Spleen (tissue), 11 donors: ENCODE data around the gene PACS2. TPM values are rescaled to one million over a fixed set of nuclear protein-coding genes. Genes with fewer than 3 reads are reported as not detected.

Experiments
- DNase-seq: peaks from one replicate; pipeline ENCODE4 v3.0.0-alpha.2; 2020
- H3K27ac ChIP-seq, 8 donors: fragments of 200-600 bp; sonication (generic) in 7 of 8; 1 replicate in 4 of 8; 2 replicates in 4 of 8; pipeline versions ENCODE4 v1.5.0 to v1.8.0; 2016 to 2021; ENCODE audit warnings: inconsistent platforms in 4 of 8, mild to moderate bottlenecking in 4 of 8, moderate library complexity in 1 of 8
- H3K27me3 ChIP-seq, 7 donors: fragments of 200-600 bp; sonication (generic) in 6 of 7; replicated peaks in 1 of 7; 1 replicate in 4 of 7; 2 replicates in 3 of 7; pipeline versions ENCODE4 v1.5.0 to v1.8.0; 2016 to 2021; ENCODE audit warnings: inconsistent platforms in 3 of 7, mild to moderate bottlenecking in 1 of 7
- H3K36me3 ChIP-seq, 6 donors: fragments of 200-600 bp; sonication (generic) in 5 of 6; 1 replicate in 4 of 6; 2 replicates in 2 of 6; pipeline versions ENCODE4 v1.5.0 to v1.8.0; 2016 to 2021; ENCODE audit warnings: inconsistent platforms in 2 of 6
- H3K4me1 ChIP-seq, 6 donors: fragments of 200-600 bp; sonication (generic) in 5 of 6; 1 replicate in 3 of 6; 2 replicates in 3 of 6; pipeline versions ENCODE4 v1.5.0 to v1.8.0; 2016 to 2021; ENCODE audit warnings: inconsistent platforms in 3 of 6
- H3K4me3 ChIP-seq, 8 donors: fragments of 200-600 bp; sonication (generic) in 7 of 8; 1 replicate in 4 of 8; 2 replicates in 4 of 8; pipeline versions ENCODE4 v1.5.0 to v1.8.0; 2016 to 2021; ENCODE audit warnings: inconsistent platforms in 4 of 8, mild to moderate bottlenecking in 4 of 8, moderate library complexity in 2 of 8
- H3K9me3 ChIP-seq, 8 donors: fragments of 200-600 bp; sonication (generic) in 7 of 8; 1 replicate in 4 of 8; 2 replicates in 4 of 8; pipeline versions ENCODE4 v1.5.0 to v1.8.0; 2016 to 2021; ENCODE audit warnings: inconsistent platforms in 4 of 8
- POLR2A ChIP-seq, 3 donors: fragments of 450-650 bp; IDR thresholded peaks; one replicate each; pipeline ENCODE4 v1.5.1; 2017; ENCODE audit warnings: antibody characterized with exemption in 3 of 3, mild to moderate bottlenecking in 1 of 3
- POLR2AphosphoS5 ChIP-seq, 3 donors: sonication (generic); formaldehyde crosslinking; IDR thresholded peaks; one replicate each; pipeline ENCODE4 v1.5.1; 2017; ENCODE audit warnings: antibody characterized with exemption in 3 of 3
- WGBS, 5 donors: extraction: QIAGEN DNeasy Blood & Tissue Kit in 3 of 5; methylation state at CpG; one replicate each; pipeline versions ENCODE4 v1.1.5 to v1.1.7; 2013 to 2018; 5-methylcytosine and 5-hydroxymethylcytosine counted together
- intact Hi-C: fragments of 100-400 bp; cut with DNase I; formaldehyde crosslinking; loops from one replicate; pipeline ENCODE4 v1.15.0; 2023; ENCODE audit warnings: low total_unique reads
- polyA plus RNA-seq, 3 donors: library from polyadenylated mRNA; stranded (reverse); fragments of 200-250 nt; gene quantifications; one replicate each; pipeline ENCODE4 v1.2.1, GENCODE V29; 2013
- total RNA-seq, 7 donors: library from RNA; depleted of rRNA in 3 of 7; stranded (reverse); fragments of >200 nt in 3 of 7; fragmentation: NEBNext Ultra II Directional in 4 of 7; extraction: Animal tissue kit (Norgen Biotek cat#: 25700) in 4 of 7; gene quantifications; one replicate each; pipeline versions ENCODE4 v1.1.0 to v1.2.1, GENCODE V29; 2016 to 2021
- TF ChIP-seq, protein P1 (sequence below), 11 experiments: fragments of 200-600 bp in 7 of 11; fragments of 450-650 bp in 4 of 11; sonication (generic) in 4 of 11; IDR thresholded peaks in 8 of 11; conservative IDR thresholded peaks in 3 of 11; 1 replicate in 7 of 11; 2 replicates in 4 of 11; pipeline versions ENCODE4 v1.4.0 to v1.8.0; 2016 to 2021; ENCODE audit warnings: antibody characterized with exemption in 11 of 11, inconsistent platforms in 4 of 11, mild to moderate bottlenecking in 1 of 11
- donor health status: healthy with polysubstance abuse.
- donor health status: DM: no; HTN: no; CAD: no; lungs with moderate emphysema.
- donor health status: DM: no; HTN: no; CAD: no.
- donor health status: Bipolar disorder and iron deficiency.
- donor health status: healthy.
- donor health status: DM: no; HTN: no; CAD: no.
- donor health status: DM: yes; HTN: yes; CAD: no.

Gene PACS2
- total and polyA plus RNA-seq, 10 donors = 32.2 to 148 (median 98.7) TPM

DNA sequence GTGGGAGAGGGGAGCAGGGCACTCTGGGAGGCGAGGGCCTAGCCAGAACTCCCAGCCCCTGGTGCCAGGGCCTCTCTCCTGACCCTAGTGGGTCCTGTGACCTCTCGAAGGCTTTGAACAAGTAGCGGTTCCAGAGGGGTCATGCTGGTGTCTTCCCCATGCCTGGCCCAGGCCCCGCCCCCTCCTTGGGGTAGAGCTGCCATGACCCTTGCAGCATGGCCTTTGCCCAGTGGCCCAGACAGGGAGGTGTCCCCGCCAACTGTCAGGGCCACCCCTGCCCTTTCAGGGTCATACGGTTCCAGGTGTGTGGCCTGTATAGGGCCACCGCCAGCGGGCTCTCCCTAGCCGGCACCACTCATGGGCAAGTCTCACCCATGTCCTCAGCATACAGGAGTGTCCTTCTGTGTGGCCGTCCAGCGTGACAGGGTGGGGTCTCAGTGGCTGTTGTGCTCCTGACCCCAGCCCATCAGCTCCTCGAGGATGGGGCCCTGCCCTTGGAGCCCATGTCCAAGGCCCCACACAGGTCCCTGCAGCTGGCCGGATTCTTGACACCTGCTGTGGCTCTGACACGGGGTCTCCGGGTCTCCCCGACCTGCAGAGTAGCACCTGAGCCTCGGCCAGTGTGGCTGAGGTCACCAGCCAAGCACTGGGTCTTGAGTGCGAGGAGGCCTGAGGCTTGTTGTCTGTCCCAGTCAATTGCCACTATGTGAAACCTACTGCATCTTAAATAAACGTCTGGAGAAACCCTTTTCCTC is 34.6 kb downstream of the PACS2 start:
- Histone ChIP-seq H3K36me3 (peaks cover 0 to 40% (median 2%) of the 10 kb centered on the region in 6 donors), H3K4me3 (no peak overlapping the region), H3K9me3 (peaks cover 0 to 12% (median 0%) of the 10 kb centered on the region in 8 donors), H3K27me3 (no peaks in the 10 kb centered on the region), H3K27ac (no peak overlapping the region), H3K4me1 (peaks cover 3 to 29% (median 11%) of the 10 kb centered on the region in 6 donors)
- TF ChIP-seq POLR2AphosphoS5 (IDR thresholded peaks at IDR 0.05) = no peak
- TF ChIP-seq, protein P1, sequence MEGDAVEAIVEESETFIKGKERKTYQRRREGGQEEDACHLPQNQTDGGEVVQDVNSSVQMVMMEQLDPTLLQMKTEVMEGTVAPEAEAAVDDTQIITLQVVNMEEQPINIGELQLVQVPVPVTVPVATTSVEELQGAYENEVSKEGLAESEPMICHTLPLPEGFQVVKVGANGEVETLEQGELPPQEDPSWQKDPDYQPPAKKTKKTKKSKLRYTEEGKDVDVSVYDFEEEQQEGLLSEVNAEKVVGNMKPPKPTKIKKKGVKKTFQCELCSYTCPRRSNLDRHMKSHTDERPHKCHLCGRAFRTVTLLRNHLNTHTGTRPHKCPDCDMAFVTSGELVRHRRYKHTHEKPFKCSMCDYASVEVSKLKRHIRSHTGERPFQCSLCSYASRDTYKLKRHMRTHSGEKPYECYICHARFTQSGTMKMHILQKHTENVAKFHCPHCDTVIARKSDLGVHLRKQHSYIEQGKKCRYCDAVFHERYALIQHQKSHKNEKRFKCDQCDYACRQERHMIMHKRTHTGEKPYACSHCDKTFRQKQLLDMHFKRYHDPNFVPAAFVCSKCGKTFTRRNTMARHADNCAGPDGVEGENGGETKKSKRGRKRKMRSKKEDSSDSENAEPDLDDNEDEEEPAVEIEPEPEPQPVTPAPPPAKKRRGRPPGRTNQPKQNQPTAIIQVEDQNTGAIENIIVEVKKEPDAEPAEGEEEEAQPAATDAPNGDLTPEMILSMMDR (IDR thresholded peaks at IDR 0.05 in 8 of 11, conservative IDR thresholded peaks at IDR 0.05 in 3 of 11) = no peak
- TF ChIP-seq POLR2A (IDR thresholded peaks at IDR 0.05) = no peak
- intact Hi-C loops = no loop called here
- WGBS, 5 donors = 87 to 96% (median 90%) methylated on average over 7 to 19 of the region's 19 CpGs
- no peak for DNase-seq

DNA sequence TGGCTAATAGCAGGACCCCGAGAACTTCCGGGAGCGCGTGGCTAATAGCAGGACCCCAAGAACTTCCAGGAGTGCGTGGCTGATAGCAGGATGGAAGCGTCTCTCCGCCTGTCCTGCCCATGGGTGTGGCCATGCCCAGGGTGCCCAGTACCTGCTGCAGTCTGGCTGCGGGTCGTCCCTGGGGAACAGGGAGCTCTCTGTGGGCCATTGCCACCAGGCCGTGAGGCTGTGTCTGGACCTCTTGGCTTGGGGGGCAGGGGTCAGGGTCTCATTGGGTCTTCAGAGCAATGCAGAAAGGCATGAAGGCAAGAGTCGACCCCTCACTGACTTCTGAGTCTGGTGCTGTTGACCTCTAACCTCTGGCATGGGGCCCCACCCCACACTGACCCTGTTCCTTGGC is 35.4 kb downstream of the PACS2 start:
- Histone ChIP-seq H3K36me3 (peaks cover 0 to 48% (median 6%) of the 10 kb centered on the region in 6 donors), H3K9me3 (peaks cover 0 to 6% (median 0%) of the 10 kb centered on the region in 8 donors), H3K27me3 (no peaks in the 10 kb centered on the region), H3K4me1 (peaks cover 3 to 29% (median 11%) of the 10 kb centered on the region in 6 donors), H3K4me3 (no peak overlapping the region), H3K27ac (no peak overlapping the region)
- TF ChIP-seq, protein P1 (IDR thresholded peaks at IDR 0.05 in 8 of 11, conservative IDR thresholded peaks at IDR 0.05 in 3 of 11) = no peak
- TF ChIP-seq POLR2A (IDR thresholded peaks at IDR 0.05) (no peak), POLR2AphosphoS5 (IDR thresholded peaks at IDR 0.05) (no peak)
- WGBS, 5 donors = 81 to 91% (median 89%) methylated on average over 10 to 11 of the region's 11 CpGs
- intact Hi-C loops = loop anchor here (5.0 kb wide), 1 partner anchor 148 kb away; no protein-coding TSS in a partner anchor
- DNase-seq = no peak

- H3K9me3 ChIP-seq = no peaks in the 10 kb centered on the region
- peak; percentile 73 for DNase-seq
- peaks cover 3 to 28% (median 11%) of the 10 kb centered on the region in 6 donors for H3K4me1 ChIP-seq
- H3K36me3 ChIP-seq = peaks cover 0 to 55% (median 13%) of the 10 kb centered on the region in 6 donors
- TF ChIP-seq, protein P1 (IDR thresholded peaks at IDR 0.05 in 8 of 11, conservative IDR thresholded peaks at IDR 0.05 in 3 of 11) = no peak
- TF ChIP-seq POLR2A (IDR thresholded peaks at IDR 0.05) (no peak), POLR2AphosphoS5 (IDR thresholded peaks at IDR 0.05) (no peak)
- no peaks in the 10 kb centered on the region for H3K27me3 ChIP-seq
- no peak overlapping the region for H3K4me3 ChIP-seq
- whole genome bisulfite sequencing, 5 donors = 94 to 96% (median 95%) methylated on average over 32 to 37 of the region's 37 CpGs
- intact Hi-C loops = loop anchor here (5.0 kb wide), 1 partner anchor 148 kb away; no protein-coding TSS in a partner anchor
- H3K27ac ChIP-seq = no peak overlapping the region
Observed at GRCh38 chr14:105350450-105351244, 36.1 kb downstream of the PACS2 start.
